HL-60/S4 treated with retinoic acid at 250 ng/mL for 4 days and 3 days (cell line): ENCODE data around the gene MMP14.

Experiments
- in situ Hi-C: fragments of 300-500 bp; cut with MboI; formaldehyde crosslinking; loops from 2 replicates; pipeline ENCODE4 v1.7.0; 2022; ENCODE audit warnings: low sequenced_read_pairs

The MMP14 gene

GRCh38 chr14:22883173-22883976 is 47.0 kb downstream of the MMP14 start, which contains the start of gene REM2:
Gene REM2 (plus strand): TSS chr14:22883222. CDS start chr14:22883288, 66 bp downstream.
- in situ Hi-C loops, result no loop called here

- in situ Hi-C loops, result no loop called here
Measured at GRCh38 chr14:22884076-22884737, 47.8 kb downstream of the MMP14 start.

- in situ Hi-C loops, result no loop called here
Measured at GRCh38 chr14:22884738-22885523, 48.5 kb downstream of the MMP14 start.

- in situ Hi-C loops, result no loop called here
Measured at GRCh38 chr14:22885975-22886374, 49.6 kb downstream of the MMP14 start.

GRCh38 chr14:22886500-22887259 is 50.3 kb downstream of the MMP14 start:
- in situ Hi-C loops, result no loop called here

GRCh38 chr14:22887260-22887989 is 51.0 kb downstream of the MMP14 start:
- in situ Hi-C loops, result no loop called here

- in situ Hi-C loops, result no loop called here
Measured at GRCh38 chr14:22887990-22888378, 51.6 kb downstream of the MMP14 start.

GRCh38 chr14:22888662-22889061 is 52.3 kb downstream of the MMP14 start:
- in situ Hi-C loops, result no loop called here

- in situ Hi-C loops, result no loop called here
Measured at GRCh38 chr14:22890416-22890815, 54.0 kb downstream of the MMP14 start.

GRCh38 chr14:22892488-22892887 is 56.1 kb downstream of the MMP14 start:
- in situ Hi-C loops, result no loop called here

GRCh38 chr14:22893706-22894105 is 57.3 kb downstream of the MMP14 start:
- in situ Hi-C loops, result no loop called here

- in situ Hi-C loops, result no loop called here
Measured at GRCh38 chr14:22895402-22895801, 59.0 kb downstream of the MMP14 start.

GRCh38 chr14:22896356-22896755 is 60.0 kb downstream of the MMP14 start:
- in situ Hi-C loops, result no loop called here

- in situ Hi-C loops, result no loop called here
Measured at GRCh38 chr14:22896760-22897159, 60.4 kb downstream of the MMP14 start.

GRCh38 chr14:22897357-22897756 is 61.0 kb downstream of the MMP14 start:
- in situ Hi-C loops, result no loop called here
